Uterus (tissue), 2 donors: ENCODE measurements around the gene MTG1.

Experiments used
- POLR2A ChIP-seq, 2 donors: fragments of 450-650 bp; IDR thresholded peaks; one replicate each; pipeline ENCODE4 v1.6.1; 2016; ENCODE audit warnings: antibody characterized with exemption in 2 of 2, mild to moderate bottlenecking in 1 of 2, moderate library complexity in 1 of 2
- TF ChIP-seq, protein P1 (sequence below), 4 experiments: fragments of 200-600 bp in 2 of 4; fragments of 450-650 bp in 2 of 4; sonication (generic) in 2 of 4; IDR thresholded peaks; one replicate each; pipeline ENCODE4 v1.5.1; 2016 to 2019; ENCODE audit warnings: antibody characterized with exemption in 4 of 4, mild to moderate bottlenecking in 2 of 4, moderate library complexity in 1 of 4

DNA sequence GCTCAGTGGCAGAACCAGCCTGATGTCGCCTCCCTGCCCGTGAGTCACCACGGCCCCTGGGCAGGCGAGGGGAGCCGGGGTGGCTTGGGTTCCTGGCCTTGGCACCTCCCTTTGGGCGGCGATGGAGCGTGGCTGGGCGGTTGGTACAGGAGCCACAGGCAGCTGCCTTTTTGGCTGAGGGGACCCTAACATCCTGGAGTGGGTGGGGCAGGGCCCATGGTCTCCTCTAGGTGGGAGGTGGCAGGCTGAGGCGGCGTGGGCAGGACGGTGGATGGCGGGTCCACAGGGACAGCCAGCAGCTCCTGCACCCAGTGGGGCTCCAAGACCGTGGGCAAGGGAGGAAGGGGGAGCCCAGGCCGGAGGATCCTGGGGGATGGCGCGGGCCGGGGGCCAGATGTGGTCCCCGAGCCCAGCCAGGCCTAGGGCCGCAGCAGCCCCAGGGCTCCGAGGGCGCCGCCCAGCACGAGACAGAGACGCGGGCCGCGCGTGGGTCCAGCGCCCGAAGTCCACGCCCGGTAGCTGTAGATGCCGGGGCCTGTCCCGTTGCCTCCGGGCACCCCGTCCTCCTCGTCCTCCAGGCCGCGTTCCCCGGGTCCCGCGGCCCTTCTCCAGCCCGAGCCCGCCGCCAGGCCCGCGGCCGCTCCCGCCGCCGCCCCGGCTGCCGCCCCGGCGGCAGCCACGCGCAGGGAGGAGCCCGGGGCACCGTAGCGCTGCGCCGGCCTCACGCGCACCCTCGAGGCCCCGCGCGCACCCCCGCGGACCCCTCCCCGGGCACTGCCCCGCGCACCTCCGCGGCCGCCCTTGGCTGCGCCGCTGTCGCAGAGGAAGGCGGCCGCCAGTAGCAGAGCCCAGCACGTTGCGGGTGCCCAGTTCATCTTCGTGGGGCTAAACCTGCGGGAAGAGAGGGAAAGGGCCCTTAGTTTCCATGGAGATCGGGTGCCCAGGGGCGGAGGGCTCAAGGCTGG, 29.1 kb downstream of the MTG1 start:
- TF ChIP-seq, protein P1, sequence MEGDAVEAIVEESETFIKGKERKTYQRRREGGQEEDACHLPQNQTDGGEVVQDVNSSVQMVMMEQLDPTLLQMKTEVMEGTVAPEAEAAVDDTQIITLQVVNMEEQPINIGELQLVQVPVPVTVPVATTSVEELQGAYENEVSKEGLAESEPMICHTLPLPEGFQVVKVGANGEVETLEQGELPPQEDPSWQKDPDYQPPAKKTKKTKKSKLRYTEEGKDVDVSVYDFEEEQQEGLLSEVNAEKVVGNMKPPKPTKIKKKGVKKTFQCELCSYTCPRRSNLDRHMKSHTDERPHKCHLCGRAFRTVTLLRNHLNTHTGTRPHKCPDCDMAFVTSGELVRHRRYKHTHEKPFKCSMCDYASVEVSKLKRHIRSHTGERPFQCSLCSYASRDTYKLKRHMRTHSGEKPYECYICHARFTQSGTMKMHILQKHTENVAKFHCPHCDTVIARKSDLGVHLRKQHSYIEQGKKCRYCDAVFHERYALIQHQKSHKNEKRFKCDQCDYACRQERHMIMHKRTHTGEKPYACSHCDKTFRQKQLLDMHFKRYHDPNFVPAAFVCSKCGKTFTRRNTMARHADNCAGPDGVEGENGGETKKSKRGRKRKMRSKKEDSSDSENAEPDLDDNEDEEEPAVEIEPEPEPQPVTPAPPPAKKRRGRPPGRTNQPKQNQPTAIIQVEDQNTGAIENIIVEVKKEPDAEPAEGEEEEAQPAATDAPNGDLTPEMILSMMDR (IDR thresholded peaks at IDR 0.05) = no peak
- no peak for TF ChIP-seq POLR2A (IDR thresholded peaks at IDR 0.05)
